Transverse colon (tissue), 4 donors: ENCODE measurements around the gene CAMTA1. TPM values are rescaled to one million over a fixed set of nuclear protein-coding genes. Genes with fewer than 3 reads are reported as not detected.

ENCODE experiments used
- DNase-seq: peaks from one replicate; pipeline ENCODE4 v3.0.0-alpha.2; 2019
- H3K27ac ChIP-seq, 4 donors: fragments of 200-600 bp; sonication (generic); 2 replicates each; pipeline ENCODE4 v1.5.1; 2016 to 2018; ENCODE audit warnings: inconsistent platforms in 4 of 4
- H3K27me3 ChIP-seq: fragments of 200-600 bp; sonication (generic); 2 replicates; pipeline ENCODE4 v1.5.1; 2017; ENCODE audit warnings: inconsistent platforms
- H3K36me3 ChIP-seq, 4 donors: fragments of 200-600 bp; sonication (generic); 2 replicates each; pipeline ENCODE4 v1.5.1; 2017 to 2019; ENCODE audit warnings: inconsistent platforms in 4 of 4
- H3K4me1 ChIP-seq, 4 donors: fragments of 200-600 bp; sonication (generic); 2 replicates each; pipeline ENCODE4 v1.5.1; 2017 to 2020; ENCODE audit warnings: inconsistent platforms in 4 of 4
- H3K4me3 ChIP-seq, 4 donors: fragments of 200-600 bp; sonication (generic); 1 replicate in 1 of 4; 2 replicates in 3 of 4; pipeline versions ENCODE4 v1.5.1 to v1.6.1; 2017 to 2019; ENCODE audit warnings: inconsistent platforms in 4 of 4
- H3K9me3 ChIP-seq, 2 donors: fragments of 200-600 bp; sonication (generic); 2 replicates each; pipeline ENCODE4 v1.5.1; 2017 to 2019; ENCODE audit warnings: inconsistent platforms in 2 of 2
- CTCF ChIP-seq, 5 experiments: fragments of 200-600 bp in 3 of 5; fragments of 450-650 bp in 2 of 5; sonication (generic) in 3 of 5; IDR thresholded peaks; 1 replicate in 2 of 5; 2 replicates in 3 of 5; pipeline ENCODE4 v1.5.1; 2016 to 2017; ENCODE audit warnings: antibody characterized with exemption in 5 of 5, inconsistent platforms in 3 of 5, mild to moderate bottlenecking in 2 of 5, moderate library complexity in 1 of 5
- EP300 ChIP-seq: sonication (generic); formaldehyde crosslinking; IDR thresholded peaks from one replicate; pipeline ENCODE4 v1.6.1; 2017; ENCODE audit warnings: antibody characterized with exemption, low read depth
- POLR2A ChIP-seq: fragments of 450-650 bp; IDR thresholded peaks from one replicate; pipeline ENCODE4 v1.6.1; 2016; ENCODE audit warnings: antibody characterized with exemption, mild to moderate bottlenecking, moderate library complexity
- POLR2AphosphoS5 ChIP-seq, 3 donors: sonication (generic); formaldehyde crosslinking; IDR thresholded peaks; one replicate each; pipeline ENCODE4 v1.6.1; 2016; ENCODE audit warnings: antibody characterized with exemption in 3 of 3
- WGBS, 2 donors: methylation state at CpG; one replicate each; pipeline ENCODE4 v1.1.5; 2018; ENCODE audit warnings: low coverage in 1 of 2; 5-methylcytosine and 5-hydroxymethylcytosine counted together
- in situ Hi-C, 4 donors: fragments of 200-750 bp; cut with MboI; loops; one replicate each; pipeline versions ENCODE4 v1.15.0 to v1.15.1; 2017; ENCODE audit warnings: low sequenced_read_pairs in 3 of 4, low pct_ligation_motif_present in 1 of 4, low pct_unique_long_range_greater_than_20kb in 1 of 4
- intact Hi-C: fragments of 100-400 bp; cut with DNase I; formaldehyde crosslinking; loops from one replicate; pipeline ENCODE4 v1.15.1; 2023; ENCODE audit warnings: low total_unique reads
- total RNA-seq, 4 donors: library from RNA; depleted of rRNA; stranded (reverse); fragments of >200 nt; gene quantifications; one replicate each; pipeline ENCODE4 v1.1.0, GENCODE V29; 2016

CAMTA1 gene
- total RNA-seq, 4 donors from 2014 or later: 93.8 to 268 (median 130) TPM

- TF ChIP-seq EP300 (no peak), CTCF (IDR thresholded peaks at IDR 0.05) (no peak), POLR2A (no peak), POLR2AphosphoS5 (IDR thresholded peaks at IDR 0.05) (no peak)
- no peaks in the 10 kb centered on the region for H3K27me3 ChIP-seq
- WGBS, 2 donors: 59 to 83% methylated on average over 3 to 7 of the region's 7 CpGs
- in situ Hi-C loops (no loop called here), intact Hi-C loops (no loop called here)
- H3K4me1 ChIP-seq: no peaks in the 10 kb centered on the region
- no peak overlapping the region for H3K4me3 ChIP-seq
- no peaks in the 10 kb centered on the region for H3K36me3 ChIP-seq
- H3K9me3 ChIP-seq: no peaks in the 10 kb centered on the region
- DNase-seq: no peak
- no peak overlapping the region for H3K27ac ChIP-seq
Observed at GRCh38 chr1:7540816-7541215, 755.6 kb downstream of the CAMTA1 start.

GRCh38 chr1:7541629-7542028, 756.4 kb downstream of the CAMTA1 start:
- Histone ChIP-seq H3K27ac (no peak overlapping the region), H3K9me3 (no peaks in the 10 kb centered on the region), H3K4me1 (no peaks in the 10 kb centered on the region), H3K36me3 (no peaks in the 10 kb centered on the region), H3K27me3 (no peaks in the 10 kb centered on the region), H3K4me3 (no peak overlapping the region)
- no peak for TF ChIP-seq EP300
- intact Hi-C loops (no loop called here), in situ Hi-C loops (no loop called here)
- 82% methylated on average over 5 to 11 of the region's 11 CpGs for WGBS, 2 donors
- no peak for DNase-seq

GRCh38 chr1:7543718-7544090, 758.5 kb downstream of the CAMTA1 start:
- Histone ChIP-seq H3K36me3 (no peaks in the 10 kb centered on the region), H3K9me3 (no peaks in the 10 kb centered on the region), H3K27me3 (no peaks in the 10 kb centered on the region), H3K4me1 (no peaks in the 10 kb centered on the region), H3K4me3 (no peak overlapping the region), H3K27ac (no peak overlapping the region)
- in situ Hi-C loops (no loop called here), intact Hi-C loops (no loop called here)
- DNase-seq: no peak
- 70 to 72% methylated on average over 3 of the region's 3 CpGs for WGBS, 2 donors
- no peak for TF ChIP-seq EP300
- TF ChIP-seq CTCF (IDR thresholded peaks at IDR 0.05): no peak
- no peak for TF ChIP-seq POLR2AphosphoS5 (IDR thresholded peaks at IDR 0.05)
- no peak for TF ChIP-seq POLR2A

- Histone ChIP-seq H3K27me3 (no peaks in the 10 kb centered on the region), H3K4me3 (no peak overlapping the region), H3K27ac (no peak overlapping the region), H3K9me3 (no peaks in the 10 kb centered on the region), H3K36me3 (no peaks in the 10 kb centered on the region), H3K4me1 (peaks cover 0 to 16% (median 2%) of the 10 kb centered on the region in 4 donors)
- WGBS, 2 donors: 45 to 48% methylated on average over 6 to 10 of the region's 10 CpGs
- TF ChIP-seq POLR2AphosphoS5 (IDR thresholded peaks at IDR 0.05) (no peak), POLR2A (no peak), EP300 (no peak), CTCF (IDR thresholded peaks at IDR 0.05) (no peak)
- intact Hi-C loops: no loop called here
- in situ Hi-C loops: no loop called here
- no peak for DNase-seq
Observed at GRCh38 chr1:7549277-7550161, 764.3 kb downstream of the CAMTA1 start.
